ENCODE results near the gene ANXA2R. TPM values are rescaled to one million over a fixed set of nuclear protein-coding genes. Genes with fewer than 3 reads are reported as not detected.
A peak's percentile ranks its signal among the peaks of the same experiment; 100 is the strongest.

Gene ANXA2R
- total and polyA plus RNA-seq, 2 of the 13 experiments (the other 11 are each of a cell fraction or from before 2014, with no cell fraction given), result 0.95 to 1.3 TPM

DNA sequence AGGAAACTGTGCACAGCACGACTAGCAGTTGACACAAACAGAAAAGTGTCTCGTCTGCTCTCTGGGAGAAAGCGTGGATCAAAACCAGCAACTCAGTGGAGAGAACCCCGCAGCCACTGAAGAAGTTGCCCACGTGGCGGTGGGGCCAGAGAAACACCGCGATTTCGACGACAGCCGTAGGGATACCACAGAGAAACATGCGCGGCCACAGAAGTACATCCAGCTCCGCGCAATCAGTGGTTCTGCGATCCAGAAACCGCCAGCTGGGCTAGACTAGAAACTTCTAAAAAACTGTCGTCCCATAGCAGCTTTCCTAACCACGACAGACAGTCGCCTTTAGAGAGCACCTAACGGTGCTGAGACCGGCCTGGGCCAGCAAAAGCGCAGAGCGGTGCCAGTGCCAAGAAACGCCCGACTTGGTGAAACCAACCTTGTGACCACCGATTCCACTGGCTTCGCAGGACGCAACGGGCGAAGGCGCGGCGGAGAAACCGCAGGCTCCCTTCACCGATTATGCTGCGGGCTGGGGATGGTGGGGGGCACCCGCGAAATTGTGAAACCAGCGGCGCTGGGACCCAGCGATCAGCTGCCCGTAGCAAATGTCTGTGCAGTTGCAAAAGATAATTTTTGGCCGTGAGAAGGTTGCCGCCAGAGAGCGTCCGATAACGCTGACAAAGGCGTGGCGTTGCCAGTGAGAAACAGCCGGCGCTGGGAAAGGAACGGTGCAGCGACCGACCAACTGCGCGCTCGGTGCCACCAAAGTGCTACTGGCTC, 2.7 kb upstream of the ANXA2R start (continued):
- no peak for TF ChIP-seq ZNF577 (CRISPR knock-in tag; IDR thresholded peaks at IDR 0.05; ENCODE audit: borderline replicate concordance, low read depth)
- TF ChIP-seq SP140L (CRISPR knock-in tag; IDR thresholded peaks at IDR 0.05; ENCODE audit: borderline replicate concordance), result no peak
- no peak for TF ChIP-seq ZNF878 (CRISPR knock-in tag; IDR thresholded peaks at IDR 0.05)
- TF ChIP-seq, protein P1, sequence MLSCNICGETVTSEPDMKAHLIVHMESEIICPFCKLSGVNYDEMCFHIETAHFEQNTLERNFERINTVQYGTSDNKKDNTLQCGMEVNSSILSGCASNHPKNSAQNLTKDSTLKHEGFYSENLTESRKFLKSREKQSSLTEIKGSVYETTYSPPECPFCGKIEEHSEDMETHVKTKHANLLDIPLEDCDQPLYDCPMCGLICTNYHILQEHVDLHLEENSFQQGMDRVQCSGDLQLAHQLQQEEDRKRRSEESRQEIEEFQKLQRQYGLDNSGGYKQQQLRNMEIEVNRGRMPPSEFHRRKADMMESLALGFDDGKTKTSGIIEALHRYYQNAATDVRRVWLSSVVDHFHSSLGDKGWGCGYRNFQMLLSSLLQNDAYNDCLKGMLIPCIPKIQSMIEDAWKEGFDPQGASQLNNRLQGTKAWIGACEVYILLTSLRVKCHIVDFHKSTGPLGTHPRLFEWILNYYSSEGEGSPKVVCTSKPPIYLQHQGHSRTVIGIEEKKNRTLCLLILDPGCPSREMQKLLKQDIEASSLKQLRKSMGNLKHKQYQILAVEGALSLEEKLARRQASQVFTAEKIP (CRISPR knock-in tag; IDR thresholded peaks at IDR 0.05; ENCODE audit: borderline replicate concordance), result no peak
- TF ChIP-seq HOXA9 (CRISPR knock-in tag; IDR thresholded peaks at IDR 0.05; ENCODE audit: borderline replicate concordance), result no peak
- no peak for TF ChIP-seq NFRKB (IDR thresholded peaks at IDR 0.05)
- 0 out of 2 replicates have a peak, but pooled peaks have one; percentile 14 for TF ChIP-seq SMYD3 (CRISPR knock-in tag; IDR thresholded peaks at IDR 0.05)
- 0 out of 2 replicates have a peak, but pooled peaks have one; percentile 56 for TF ChIP-seq ZNF850 (CRISPR knock-in tag; conservative IDR thresholded peaks at IDR 0.05)
- no peak for TF ChIP-seq PCBP2 (optimal IDR thresholded peaks at IDR 0.05; ENCODE audit: low read depth, low read length, poor library complexity, severe bottlenecking)
- TF ChIP-seq DMAP1 (CRISPR knock-in tag; IDR thresholded peaks at IDR 0.05), result no peak
- TF ChIP-seq RBM39 (IDR thresholded peaks at IDR 0.05; ENCODE audit: low read depth, low read length, poor library complexity, severe bottlenecking), result no peak
- no peak for TF ChIP-seq ZNF329 (CRISPR knock-in tag; IDR thresholded peaks at IDR 0.05; ENCODE audit: low read depth)
- TF ChIP-seq ZMYM4 (CRISPR knock-in tag; IDR thresholded peaks at IDR 0.05), result no peak
- no peak for TF ChIP-seq RXRB (CRISPR knock-in tag; IDR thresholded peaks at IDR 0.05; ENCODE audit: borderline replicate concordance)
- TF ChIP-seq MAZ (IDR thresholded peaks at IDR 0.05; ENCODE audit: borderline replicate concordance, low read depth, low read length), result no peak
- 0 out of 2 replicates have a peak, but pooled peaks have one; percentile 6 for TF ChIP-seq MAZ (CRISPR knock-in tag; IDR thresholded peaks at IDR 0.05; ENCODE audit: low read depth)
- TF ChIP-seq, protein P2, sequence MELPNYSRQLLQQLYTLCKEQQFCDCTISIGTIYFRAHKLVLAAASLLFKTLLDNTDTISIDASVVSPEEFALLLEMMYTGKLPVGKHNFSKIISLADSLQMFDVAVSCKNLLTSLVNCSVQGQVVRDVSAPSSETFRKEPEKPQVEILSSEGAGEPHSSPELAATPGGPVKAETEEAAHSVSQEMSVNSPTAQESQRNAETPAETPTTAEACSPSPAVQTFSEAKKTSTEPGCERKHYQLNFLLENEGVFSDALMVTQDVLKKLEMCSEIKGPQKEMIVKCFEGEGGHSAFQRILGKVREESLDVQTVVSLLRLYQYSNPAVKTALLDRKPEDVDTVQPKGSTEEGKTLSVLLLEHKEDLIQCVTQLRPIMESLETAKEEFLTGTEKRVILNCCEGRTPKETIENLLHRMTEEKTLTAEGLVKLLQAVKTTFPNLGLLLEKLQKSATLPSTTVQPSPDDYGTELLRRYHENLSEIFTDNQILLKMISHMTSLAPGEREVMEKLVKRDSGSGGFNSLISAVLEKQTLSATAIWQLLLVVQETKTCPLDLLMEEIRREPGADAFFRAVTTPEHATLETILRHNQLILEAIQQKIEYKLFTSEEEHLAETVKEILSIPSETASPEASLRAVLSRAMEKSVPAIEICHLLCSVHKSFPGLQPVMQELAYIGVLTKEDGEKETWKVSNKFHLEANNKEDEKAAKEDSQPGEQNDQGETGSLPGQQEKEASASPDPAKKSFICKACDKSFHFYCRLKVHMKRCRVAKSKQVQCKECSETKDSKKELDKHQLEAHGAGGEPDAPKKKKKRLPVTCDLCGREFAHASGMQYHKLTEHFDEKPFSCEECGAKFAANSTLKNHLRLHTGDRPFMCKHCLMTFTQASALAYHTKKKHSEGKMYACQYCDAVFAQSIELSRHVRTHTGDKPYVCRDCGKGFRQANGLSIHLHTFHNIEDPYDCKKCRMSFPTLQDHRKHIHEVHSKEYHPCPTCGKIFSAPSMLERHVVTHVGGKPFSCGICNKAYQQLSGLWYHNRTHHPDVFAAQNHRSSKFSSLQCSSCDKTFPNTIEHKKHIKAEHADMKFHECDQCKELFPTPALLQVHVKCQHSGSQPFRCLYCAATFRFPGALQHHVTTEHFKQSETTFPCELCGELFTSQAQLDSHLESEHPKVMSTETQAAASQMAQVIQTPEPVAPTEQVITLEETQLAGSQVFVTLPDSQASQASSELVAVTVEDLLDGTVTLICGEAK (IDR thresholded peaks at IDR 0.05), result no peak
- TF ChIP-seq, protein P2 (CRISPR knock-in tag; IDR thresholded peaks at IDR 0.05), result peak; percentile 20; the same call in 1 of the 2 replicates
- TF ChIP-seq ZNF724P (CRISPR knock-in tag; IDR thresholded peaks at IDR 0.05; ENCODE audit: borderline replicate concordance), result no peak
